GM18517 (cell line): ENCODE measurements around the gene MARCHF3.
"Not testable (repeated sequence)": the region's sequence is repeated elsewhere in the genome, so short reads cannot be mapped to it uniquely, and the experiment has no call there.

Source experiments
- ATAC-seq: cut with Tn5 transposase; IDR thresholded peaks from one replicate; pipeline ENCODE4 v1.9.1; 2021; ENCODE audit warnings: mild to moderate bottlenecking, moderate library complexity; ENCODE audit not compliant: unreplicated experiment

The MARCHF3 gene

DNA sequence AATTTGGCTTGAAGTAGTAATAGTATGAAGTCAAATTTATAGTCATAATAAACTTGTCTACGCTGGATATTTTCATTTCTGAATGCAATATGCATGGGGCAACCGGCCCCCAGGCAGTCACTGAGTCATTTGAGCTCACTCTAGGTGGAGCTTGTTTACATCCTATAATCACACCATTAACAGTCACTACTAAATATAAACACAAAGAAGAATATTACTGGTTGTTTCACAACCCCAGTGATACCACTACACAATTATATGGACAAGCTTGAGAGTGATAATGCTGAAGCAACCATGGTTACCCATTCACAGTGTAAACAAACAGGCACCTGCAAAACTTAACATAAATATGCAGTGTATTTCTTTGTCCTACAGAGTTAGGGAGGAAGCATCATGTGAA is 68.7 kb downstream of the MARCHF3 start:
- ATAC-seq: peak; percentile 91

- no peak for ATAC-seq
These were observed 69.2 kb downstream of the MARCHF3 start for GRCh38 chr5:126961128-126961527.

DNA sequence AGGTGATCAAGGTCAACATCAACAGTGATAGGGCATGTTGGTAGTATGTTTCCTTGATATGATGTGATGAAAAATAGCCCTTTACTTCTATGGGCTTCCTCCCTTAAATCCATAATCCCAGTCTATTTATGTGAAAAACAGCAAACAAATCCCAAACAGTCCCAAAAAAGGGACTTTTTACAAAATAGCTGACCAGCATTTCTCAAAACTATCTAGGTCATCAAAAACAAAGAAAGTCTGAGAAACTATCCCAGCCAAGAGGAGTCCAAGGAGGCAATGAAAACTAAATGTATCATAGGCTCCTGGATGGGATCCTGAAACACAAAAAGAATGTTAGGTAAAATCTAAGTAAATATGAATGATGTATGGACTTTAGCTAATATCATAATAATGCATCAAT is 71.2 kb downstream of the MARCHF3 start:
- no peak for ATAC-seq

- no peak for ATAC-seq
These were observed 73.4 kb downstream of the MARCHF3 start for GRCh38 chr5:126956991-126957390.

GRCh38 chr5:126954981-126955380 is 75.4 kb downstream of the MARCHF3 start:
- no peak for ATAC-seq

GRCh38 chr5:126953640-126954039 is 76.7 kb downstream of the MARCHF3 start:
- no peak for ATAC-seq

GRCh38 chr5:126949475-126949874 is 80.9 kb downstream of the MARCHF3 start:
- ATAC-seq: no peak

DNA sequence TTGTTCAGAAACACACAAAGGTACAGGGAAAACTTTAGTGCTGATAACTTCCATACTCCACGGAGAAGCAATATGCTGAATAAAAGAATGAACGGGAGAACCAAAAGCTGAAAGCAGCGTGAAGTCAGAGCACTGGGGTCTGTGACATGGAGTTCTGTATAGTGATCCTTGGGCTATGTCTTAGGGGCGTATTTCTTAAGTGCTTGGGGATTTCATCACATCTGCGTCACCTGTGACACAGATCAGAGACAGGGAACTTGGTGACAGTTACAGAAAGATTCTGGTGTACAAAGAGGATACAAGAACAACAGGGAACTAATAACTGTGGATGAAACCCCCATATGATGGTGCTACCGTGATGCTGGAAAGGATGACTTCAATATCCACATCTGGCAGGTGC is 81.9 kb downstream of the MARCHF3 start:
- no peak for ATAC-seq

DNA sequence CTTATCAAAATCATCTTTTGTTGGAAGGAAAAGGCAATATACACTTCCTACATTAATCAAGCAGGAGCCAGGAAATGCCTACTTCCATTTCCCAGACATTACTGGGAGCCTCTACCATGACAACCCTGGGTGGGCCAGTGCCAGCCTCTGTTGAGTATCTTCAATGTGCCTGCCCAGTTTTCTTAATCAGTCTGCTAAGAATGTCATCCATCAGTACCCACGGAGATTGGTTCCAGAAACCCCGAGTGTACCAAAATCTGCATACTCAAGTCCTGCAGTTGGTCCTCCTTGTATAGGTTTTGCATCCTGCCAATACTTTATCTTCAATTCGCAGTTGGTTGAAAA is 82.4 kb downstream of the MARCHF3 start:
- ATAC-seq: peak; percentile 5

DNA sequence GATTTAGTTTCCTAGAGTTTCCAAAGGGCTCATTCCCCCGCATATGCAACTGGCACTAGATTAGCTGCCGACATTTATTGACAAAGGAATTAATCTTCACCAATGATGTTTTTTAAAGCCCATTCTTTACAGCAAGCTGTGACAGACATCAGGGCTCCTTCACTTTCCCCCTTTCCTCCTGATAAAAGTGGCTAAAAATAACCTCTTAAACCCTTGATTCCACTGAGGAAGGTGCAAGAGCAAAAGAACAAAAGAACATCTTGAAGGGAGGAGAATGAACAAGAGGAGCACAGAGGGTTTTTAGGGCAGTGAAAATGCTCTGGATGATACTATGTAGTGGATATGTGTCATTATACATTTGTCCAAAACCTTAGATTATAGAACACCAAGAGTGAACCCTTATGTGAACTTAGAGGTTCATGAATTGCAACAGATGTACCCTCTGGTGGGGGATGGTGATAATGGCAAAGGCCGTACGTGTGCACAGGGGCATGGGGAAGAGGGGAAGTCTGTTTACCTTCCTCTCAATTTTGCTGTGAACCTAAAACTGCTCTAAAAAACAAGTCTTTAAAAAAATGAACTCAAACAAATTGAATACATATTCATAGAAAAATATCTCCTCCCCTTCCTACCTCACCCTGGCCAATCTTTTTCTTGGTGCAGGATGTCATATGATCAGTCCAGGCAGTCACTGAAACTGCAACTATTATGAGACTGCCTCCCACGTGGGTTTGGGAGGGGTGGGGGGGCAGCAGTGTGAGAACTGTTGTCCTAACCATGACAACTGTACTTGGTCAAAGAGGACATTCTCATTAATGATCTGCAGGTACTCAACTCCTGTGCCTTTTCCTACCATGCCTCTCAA is 83.0 kb downstream of the MARCHF3 start:
- ATAC-seq: peak; percentile 73

GRCh38 chr5:126942908-126943307 is 87.5 kb downstream of the MARCHF3 start:
- not testable (repeated sequence) for ATAC-seq

- no peak for ATAC-seq
These were observed 89.0 kb downstream of the MARCHF3 start for GRCh38 chr5:126941403-126941802.

- ATAC-seq: no peak
These were observed 90.5 kb downstream of the MARCHF3 start for GRCh38 chr5:126939887-126940286.

DNA sequence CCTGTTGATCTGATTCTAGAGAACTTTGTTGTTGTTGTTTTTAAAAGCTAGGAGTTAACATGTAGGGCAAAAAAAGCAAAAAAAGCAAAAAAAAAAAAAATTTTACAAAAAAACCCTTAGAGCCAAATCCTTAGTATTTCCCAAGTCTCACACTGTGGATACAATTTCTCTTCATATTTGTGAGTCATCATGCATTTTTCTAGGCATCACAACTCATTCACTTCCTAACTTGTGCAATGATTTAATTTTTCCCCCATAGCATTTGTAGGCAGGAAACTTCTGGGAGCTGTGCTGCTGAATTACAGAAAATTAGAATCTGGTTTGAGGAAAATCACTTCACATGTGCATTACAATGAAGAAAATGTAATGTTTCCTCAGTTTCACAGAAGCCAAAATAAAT is 91.9 kb downstream of the MARCHF3 start:
- no peak for ATAC-seq

DNA sequence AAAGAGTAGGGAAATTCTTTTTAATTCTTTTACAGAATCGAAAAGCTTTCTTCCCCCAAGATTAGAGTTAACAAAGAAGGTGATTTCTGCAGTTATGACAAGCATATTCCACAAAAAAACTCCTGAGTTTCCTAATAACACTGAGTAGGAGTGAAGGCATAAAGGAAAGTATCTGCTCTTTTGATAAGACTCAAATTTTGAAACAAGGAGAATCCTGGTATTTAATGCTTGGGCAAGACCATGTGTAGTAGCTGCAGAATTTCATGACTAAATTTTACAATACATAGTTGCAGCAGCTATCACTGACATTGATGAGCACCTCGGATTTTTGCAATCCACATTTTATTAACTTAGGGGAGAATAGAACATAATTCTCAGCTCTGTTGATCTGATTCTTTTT is 92.6 kb downstream of the MARCHF3 start:
- no peak for ATAC-seq

- no peak for ATAC-seq
These were observed 93.5 kb downstream of the MARCHF3 start for GRCh38 chr5:126936775-126937418.

GRCh38 chr5:126931963-126932660 is 98.2 kb downstream of the MARCHF3 start:
- ATAC-seq: no peak

GRCh38 chr5:126928041-126928440 is 102.3 kb downstream of the MARCHF3 start:
- no peak for ATAC-seq

- ATAC-seq: no peak
These were observed 102.9 kb downstream of the MARCHF3 start for GRCh38 chr5:126927429-126927828.

DNA sequence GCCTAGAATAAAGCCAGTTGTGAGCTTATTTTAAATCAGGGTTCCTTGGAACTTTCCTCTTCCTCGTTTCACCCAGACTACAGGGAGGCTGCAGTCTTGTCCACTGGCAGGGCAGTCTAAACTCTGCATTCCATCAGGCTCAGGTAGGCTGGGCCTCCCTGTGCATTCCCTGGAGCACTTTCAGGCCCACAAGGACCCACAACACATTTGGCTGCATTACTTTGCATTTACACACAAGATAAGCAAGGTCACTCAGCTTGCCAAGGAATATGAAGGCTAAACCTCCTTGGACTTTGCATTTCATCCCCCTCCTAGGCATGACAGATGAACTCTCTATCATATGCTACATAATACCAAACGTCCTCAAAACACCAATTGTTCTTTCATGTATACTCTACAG is 104.2 kb downstream of the MARCHF3 start:
- ATAC-seq: no peak

DNA sequence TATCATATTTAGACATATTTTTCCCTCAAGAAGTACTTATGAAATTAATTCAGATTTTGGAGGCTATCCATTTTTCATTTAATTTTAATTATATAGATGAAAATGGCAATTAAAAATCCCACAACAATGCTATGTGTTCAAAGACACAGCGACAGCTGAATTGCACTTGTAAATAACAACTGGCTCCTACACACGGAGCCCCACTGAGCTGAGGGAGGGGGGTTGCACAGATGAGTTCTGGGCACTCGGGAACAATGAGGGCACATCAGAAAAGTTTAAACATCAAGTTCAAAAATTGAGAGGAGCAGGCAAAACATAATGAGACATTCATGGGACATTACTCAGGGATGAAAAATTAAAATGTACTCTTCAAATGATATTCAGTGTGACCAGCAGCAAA is 104.9 kb downstream of the MARCHF3 start:
- ATAC-seq: no peak
